Thoracic aorta (tissue), 2 donors: ENCODE measurements around the gene TMEM119. TPM values are rescaled to one million over a fixed set of nuclear protein-coding genes. Genes with fewer than 3 reads are reported as not detected.

Source experiments
- ATAC-seq: fragments of 150-250 bp; one replicate; pipeline ENCODE4 v1.8.0; 2017; ENCODE audit warnings: low read depth; ENCODE audit not compliant: insufficient number of reproducible peaks, low FRiP score
- DNase-seq: peaks from one replicate; pipeline ENCODE4 v3.0.0-alpha.2; 2020; ENCODE audit warnings: low spot score
- H3K27ac ChIP-seq, 2 donors: fragments of 200-600 bp; sonication (generic); 1 replicate in 1 of 2; 2 replicates in 1 of 2; pipeline ENCODE4 v1.5.1; 2016; ENCODE audit warnings: mild to moderate bottlenecking in 2 of 2, moderate library complexity in 2 of 2
- H3K27me3 ChIP-seq: fragments of 200-600 bp; sonication (generic); replicated peaks from 2 replicates; pipeline ENCODE4 v1.6.0; 2016; ENCODE audit warnings: mild to moderate bottlenecking; ENCODE audit not compliant: insufficient read depth
- H3K36me3 ChIP-seq: fragments of 200-600 bp; sonication (generic); one replicate; pipeline ENCODE4 v1.5.1; 2016
- H3K4me1 ChIP-seq, 2 donors: fragments of 200-600 bp; sonication (generic); 1 replicate in 1 of 2; 2 replicates in 1 of 2; pipeline versions ENCODE4 v1.5.1 to v1.6.0; 2016; ENCODE audit warnings: low read depth in 2 of 2, mild to moderate bottlenecking in 1 of 2; ENCODE audit not compliant: control insufficient read depth in 1 of 2
- H3K4me3 ChIP-seq: fragments of 200-600 bp; sonication (generic); 2 replicates; pipeline ENCODE4 v1.5.1; 2016; ENCODE audit warnings: mild to moderate bottlenecking
- H3K9me3 ChIP-seq: fragments of 200-600 bp; sonication (generic); 2 replicates; pipeline ENCODE4 v1.5.1; 2016
- CTCF ChIP-seq: fragments of 200-600 bp; sonication (generic); IDR thresholded peaks from one replicate; pipeline ENCODE4 v1.5.1; 2019; ENCODE audit warnings: antibody characterized with exemption
- total RNA-seq, 2 donors: library from RNA; depleted of rRNA; stranded (reverse); fragments of >200 nt; gene quantifications; one replicate each; pipeline versions ENCODE4 v1.1.0 to v1.2.3, GENCODE V29; 2016

TMEM119 gene
- total RNA-seq, 2 donors from 2014 or later = 4.1 to 4.6 TPM

- no peaks in the 10 kb centered on the region for H3K4me1 ChIP-seq
- TF ChIP-seq CTCF = no peak
- no peaks in the 10 kb centered on the region for H3K9me3 ChIP-seq
- no peaks in the 10 kb centered on the region for H3K27me3 ChIP-seq
- no peak for ATAC-seq
- DNase-seq = no peak
- peaks cover 46% of the 10 kb centered on the region for H3K36me3 ChIP-seq
- H3K27ac ChIP-seq = no peak overlapping the region
- H3K4me3 ChIP-seq = no peak overlapping the region
Measured at GRCh38 chr12:108542320-108542719, 55.6 kb downstream of the TMEM119 start.

Other genes starting within 250 kb of the TMEM119 start
- 10 to 100 TPM; 10.2 to 11.8 TPM for gene FICD, start 82.8 kb downstream of the TMEM119 start, total RNA-seq
- gene SART3, start 36.9 kb downstream of the TMEM119 start, total RNA-seq = 10 to 100 TPM; 52.1 to 94.0 TPM
- gene ISCU, start 35.5 kb downstream of the TMEM119 start, total RNA-seq = 100 to 1,000 TPM; 144 to 235 TPM
- 10 to 100 TPM; 14.3 to 17.3 TPM for gene SELPLG, start 35.8 kb upstream of the TMEM119 start, total RNA-seq
- 100 to 1,000 TPM; 157 to 208 TPM for gene CORO1C, start 133.4 kb upstream of the TMEM119 start, total RNA-seq